Testis (tissue), 3 donors: ENCODE data around the gene TRPM3. TPM values are rescaled to one million over a fixed set of nuclear protein-coding genes. Genes with fewer than 3 reads are reported as not detected.

Experiments used
- DNase-seq: peaks from one replicate; pipeline ENCODE4 v3.0.0-alpha.2; 2019
- H3K27ac ChIP-seq, 2 donors: fragments of 200-600 bp; sonication (generic); one replicate each; pipeline ENCODE4 v1.5.1; 2019
- H3K27me3 ChIP-seq: fragments of 200-600 bp; sonication (generic); one replicate; pipeline ENCODE4 v1.5.1; 2019
- H3K36me3 ChIP-seq: fragments of 200-600 bp; sonication (generic); one replicate; pipeline ENCODE4 v1.5.1; 2017; ENCODE audit warnings: low read depth; ENCODE audit errors: missing control alignments
- H3K4me1 ChIP-seq: fragments of 200-600 bp; sonication (generic); one replicate; pipeline ENCODE4 v1.5.1; 2019
- H3K4me3 ChIP-seq, 2 donors: fragments of 200-600 bp; sonication (generic); one replicate each; pipeline ENCODE4 v1.5.1; 2017 to 2019
- H3K9me3 ChIP-seq: fragments of 200-600 bp; sonication (generic); one replicate; pipeline ENCODE4 v1.5.1; 2017
- CTCF ChIP-seq, 3 experiments: fragments of 450-650 bp in 2 of 3; fragments of 200-600 bp in 1 of 3; sonication (generic) in 1 of 3; IDR thresholded peaks; one replicate each; pipeline ENCODE4 v1.5.1; 2016 to 2019; ENCODE audit warnings: antibody characterized with exemption in 3 of 3, mild to moderate bottlenecking in 2 of 3, moderate library complexity in 1 of 3
- POLR2A ChIP-seq: fragments of 450-650 bp; IDR thresholded peaks from one replicate; pipeline ENCODE4 v1.6.1; 2017; ENCODE audit warnings: antibody characterized with exemption, mild to moderate bottlenecking, moderate library complexity
- WGBS, 2 donors: methylation state at CpG; one replicate each; pipeline ENCODE4 v1.1.5; 2018; 5-methylcytosine and 5-hydroxymethylcytosine counted together
- intact Hi-C: fragments of 100-400 bp; cut with DNase I; formaldehyde crosslinking; loops from one replicate; pipeline ENCODE4 v1.15.1; 2023; ENCODE audit warnings: low total_unique reads
- polyA plus RNA-seq: library from polyadenylated mRNA; stranded (reverse); fragments of 350-450 nt; fragmentation: Illumina TruSeq; extraction: RNeasy Lipid Tissue Mini Kit (QIAGEN cat#74804); gene quantifications from one replicate; pipeline ENCODE4 v1.2.3, GENCODE V29; 2014; ENCODE audit warnings: low read depth, low replicate concordance; ENCODE audit not compliant: insufficient read depth
- total RNA-seq, 2 donors: library from RNA; depleted of rRNA; stranded (reverse); fragments of >200 nt; gene quantifications; one replicate each; pipeline ENCODE4 v1.2.3, GENCODE V29; 2016

Gene TRPM3
- total and polyA plus RNA-seq, 3 donors from 2014 or later, result 4.1 to 54.3 (median 43.9) TPM

- H3K4me3 ChIP-seq, result no peak overlapping the region
- intact Hi-C loops, result no loop called here
- H3K27ac ChIP-seq, result no peak overlapping the region
- DNase-seq, result no peak
- H3K4me1 ChIP-seq, result no peaks in the 10 kb centered on the region
- H3K9me3 ChIP-seq, result no peaks in the 10 kb centered on the region
- TF ChIP-seq CTCF (IDR thresholded peaks at IDR 0.05) (no peak), POLR2A (no peak)
- no peaks in the 10 kb centered on the region for H3K36me3 ChIP-seq
- 94 to 95% methylated on average over 1 of the region's 1 CpG for WGBS, 2 donors
- no peaks in the 10 kb centered on the region for H3K27me3 ChIP-seq
Measured at GRCh38 chr9:70531311-70531710, 590.1 kb downstream of the TRPM3 start.

GRCh38 chr9:70530716-70531115, 590.7 kb downstream of the TRPM3 start:
- Histone ChIP-seq H3K27me3 (no peaks in the 10 kb centered on the region), H3K4me1 (no peaks in the 10 kb centered on the region), H3K9me3 (no peaks in the 10 kb centered on the region), H3K36me3 (no peaks in the 10 kb centered on the region), H3K27ac (no peak overlapping the region), H3K4me3 (no peak overlapping the region)
- no peak for DNase-seq
- intact Hi-C loops, result no loop called here
- WGBS, 2 donors, result 88 to 90% methylated on average over 5 of the region's 5 CpGs
- TF ChIP-seq CTCF (IDR thresholded peaks at IDR 0.05) (no peak), POLR2A (no peak)

GRCh38 chr9:70529833-70530232, 591.6 kb downstream of the TRPM3 start:
- Histone ChIP-seq H3K4me3 (no peak overlapping the region), H3K36me3 (no peaks in the 10 kb centered on the region), H3K9me3 (no peaks in the 10 kb centered on the region), H3K27ac (no peak overlapping the region), H3K27me3 (no peaks in the 10 kb centered on the region), H3K4me1 (no peaks in the 10 kb centered on the region)
- no peak for DNase-seq
- no peak for TF ChIP-seq CTCF (IDR thresholded peaks at IDR 0.05)
- TF ChIP-seq POLR2A, result no peak
- intact Hi-C loops, result no loop called here
- 78 to 83% methylated on average over 7 of the region's 7 CpGs for WGBS, 2 donors

GRCh38 chr9:70529377-70529776, 592.0 kb downstream of the TRPM3 start:
- WGBS, 2 donors, result 95 to 96% methylated on average over 6 of the region's 6 CpGs
- H3K27ac ChIP-seq, result no peak overlapping the region
- H3K4me1 ChIP-seq, result no peaks in the 10 kb centered on the region
- no peak for DNase-seq
- H3K36me3 ChIP-seq, result no peaks in the 10 kb centered on the region
- TF ChIP-seq CTCF (IDR thresholded peaks at IDR 0.05), result no peak
- TF ChIP-seq POLR2A, result no peak
- H3K27me3 ChIP-seq, result no peaks in the 10 kb centered on the region
- no peaks in the 10 kb centered on the region for H3K9me3 ChIP-seq
- no peak overlapping the region for H3K4me3 ChIP-seq
- intact Hi-C loops, result no loop called here

- 98% methylated on average over 2 of the region's 2 CpGs for WGBS, 2 donors
Measured at GRCh38 chr9:70526902-70527301, 594.5 kb downstream of the TRPM3 start.

More at GRCh38 chr9:70526902-70527301, 594.5 kb downstream of the TRPM3 start:
- TF ChIP-seq POLR2A (no peak), CTCF (IDR thresholded peaks at IDR 0.05) (no peak)
- Histone ChIP-seq H3K9me3 (no peaks in the 10 kb centered on the region), H3K36me3 (no peaks in the 10 kb centered on the region), H3K27me3 (no peaks in the 10 kb centered on the region), H3K27ac (no peak overlapping the region), H3K4me1 (no peaks in the 10 kb centered on the region), H3K4me3 (no peak overlapping the region)
- DNase-seq, result no peak
- intact Hi-C loops, result no loop called here
